ENCODE measurements around the gene ASXL1.
"Not testable (repeated sequence)": the region's sequence is repeated elsewhere in the genome, so short reads cannot be mapped to it uniquely, and the experiment has no call there.

The ASXL1 gene

GRCh38 chr20:32368925-32369324, 10.8 kb downstream of the ASXL1 start:
- Histone ChIP-seq H3K36me3 (ENCODE audit: insufficient read depth) (0 out of 2 replicates have a peak, but pooled peaks cover under 1% of the 10 kb centered on the region), H3K4me2 (peak overlapping the region; percentile 78), H3K4me3 (IDR thresholded peaks at IDR 0.05; ENCODE audit: insufficient read depth, low read depth, low read length) (no peak overlapping the region), H3K9ac (peak overlapping the region; percentile 18; the same call in 1 of the 2 replicates), H3K27ac (peak overlapping the region; percentile 41; the same call in 1 of the 2 replicates), H3K27me3 (ENCODE audit: insufficient read depth, low read depth) (no peaks in the 10 kb centered on the region), H3K4me1 (ENCODE audit: low read depth, poor library complexity, severe bottlenecking) (peaks cover 62% of the 10 kb centered on the region), H4K20me1 (ENCODE audit: insufficient read depth) (peaks cover 25% of the 10 kb centered on the region; the same call in 1 of the 2 replicates), H2AFZ (ENCODE audit: low read depth) (no peak overlapping the region), H3K79me2 (ENCODE audit: insufficient read depth, low read depth) (peaks cover 86% of the 10 kb centered on the region)
- TF ChIP-seq CTCF (conservative IDR thresholded peaks at IDR 0.05; ENCODE audit: low read depth, low read length): no peak

- no peak overlapping the region for H3K27ac ChIP-seq
- H3K27me3 ChIP-seq (ENCODE audit: insufficient read depth, low read depth): no peaks in the 10 kb centered on the region
- no peak for TF ChIP-seq CTCF (conservative IDR thresholded peaks at IDR 0.05; ENCODE audit: low read depth, low read length)
- peaks cover 66% of the 10 kb centered on the region for H3K79me2 ChIP-seq (ENCODE audit: insufficient read depth, low read depth)
- peaks cover 45% of the 10 kb centered on the region for H3K4me1 ChIP-seq (ENCODE audit: low read depth, poor library complexity, severe bottlenecking)
- no peak overlapping the region for H3K4me2 ChIP-seq
- H4K20me1 ChIP-seq (ENCODE audit: insufficient read depth): peaks cover 9% of the 10 kb centered on the region; the same call in 1 of the 2 replicates
- H3K36me3 ChIP-seq (ENCODE audit: insufficient read depth): 0 out of 2 replicates have a peak, but pooled peaks cover 10% of the 10 kb centered on the region
- no peak overlapping the region for H2AFZ ChIP-seq (ENCODE audit: low read depth)
- H3K4me3 ChIP-seq (IDR thresholded peaks at IDR 0.05; ENCODE audit: insufficient read depth, low read depth, low read length): no peak overlapping the region
- no peak overlapping the region for H3K9ac ChIP-seq
These were observed 12.8 kb downstream of the ASXL1 start for GRCh38 chr20:32370897-32371296.

GRCh38 chr20:32378461-32378860, 20.3 kb downstream of the ASXL1 start:
- no peak for TF ChIP-seq CTCF (conservative IDR thresholded peaks at IDR 0.05; ENCODE audit: low read depth, low read length)
- no peaks in the 10 kb centered on the region for H3K27me3 ChIP-seq (ENCODE audit: insufficient read depth, low read depth)
- H3K79me2 ChIP-seq (ENCODE audit: insufficient read depth, low read depth): peaks cover 19% of the 10 kb centered on the region; the same call in 1 of the 2 replicates
- H3K36me3 ChIP-seq (ENCODE audit: insufficient read depth): peaks cover 10% of the 10 kb centered on the region; the same call in 1 of the 2 replicates
- H3K4me2 ChIP-seq: no peak overlapping the region
- no peak overlapping the region for H2AFZ ChIP-seq (ENCODE audit: low read depth)
- no peak overlapping the region for H3K27ac ChIP-seq
- no peaks in the 10 kb centered on the region for H4K20me1 ChIP-seq (ENCODE audit: insufficient read depth)
- H3K9ac ChIP-seq: no peak overlapping the region
- no peaks in the 10 kb centered on the region for H3K4me1 ChIP-seq (ENCODE audit: low read depth, poor library complexity, severe bottlenecking)
- no peak overlapping the region for H3K4me3 ChIP-seq (IDR thresholded peaks at IDR 0.05; ENCODE audit: insufficient read depth, low read depth, low read length)

GRCh38 chr20:32380037-32380436, 21.9 kb downstream of the ASXL1 start:
- H4K20me1 ChIP-seq (ENCODE audit: insufficient read depth); H3K27ac ChIP-seq; H3K4me3 ChIP-seq (IDR thresholded peaks at IDR 0.05; ENCODE audit: insufficient read depth, low read depth, low read length); H3K9ac ChIP-seq; H3K36me3 ChIP-seq (ENCODE audit: insufficient read depth); H3K4me1 ChIP-seq (ENCODE audit: low read depth, poor library complexity, severe bottlenecking); H2AFZ ChIP-seq (ENCODE audit: low read depth); H3K4me2 ChIP-seq; H3K27me3 ChIP-seq (ENCODE audit: insufficient read depth, low read depth): not testable (repeated sequence)
- H3K79me2 ChIP-seq (ENCODE audit: insufficient read depth, low read depth): peaks cover 27% of the 10 kb centered on the region; the same call in 1 of the 2 replicates

GRCh38 chr20:32380745-32381144, 22.6 kb downstream of the ASXL1 start:
- H2AFZ ChIP-seq (ENCODE audit: low read depth): no peak overlapping the region
- H3K4me1 ChIP-seq (ENCODE audit: low read depth, poor library complexity, severe bottlenecking): peaks cover 3% of the 10 kb centered on the region
- H3K79me2 ChIP-seq (ENCODE audit: insufficient read depth, low read depth): peaks cover 29% of the 10 kb centered on the region; the same call in 1 of the 2 replicates
- no peaks in the 10 kb centered on the region for H4K20me1 ChIP-seq (ENCODE audit: insufficient read depth)
- H3K27me3 ChIP-seq (ENCODE audit: insufficient read depth, low read depth): no peaks in the 10 kb centered on the region
- TF ChIP-seq CTCF (conservative IDR thresholded peaks at IDR 0.05; ENCODE audit: low read depth, low read length): no peak
- no peak overlapping the region for H3K4me2 ChIP-seq
- no peak overlapping the region for H3K9ac ChIP-seq
- H3K36me3 ChIP-seq (ENCODE audit: insufficient read depth): no peaks in the 10 kb centered on the region; the same call in 1 of the 2 replicates
- H3K27ac ChIP-seq: no peak overlapping the region
- no peak overlapping the region for H3K4me3 ChIP-seq (IDR thresholded peaks at IDR 0.05; ENCODE audit: insufficient read depth, low read depth, low read length)
